Measurements from ENCODE around the gene PPP2R2C.

Gene PPP2R2C

GRCh38 chr4:6424425-6424824 is 48.0 kb downstream of the PPP2R2C start:
- CTCF ChIA-PET = no interaction called here

GRCh38 chr4:6423575-6423974 is 48.8 kb downstream of the PPP2R2C start:
- TF ChIP-seq L3MBTL2 (conservative IDR thresholded peaks at IDR 0.05) (no peak), LEF1 (IDR thresholded peaks at IDR 0.05; ENCODE audit: borderline replicate concordance) (no peak), HDGF (IDR thresholded peaks at IDR 0.05; ENCODE audit: borderline replicate concordance) (no peak)
- DNase-seq (ENCODE audit: extremely low spot score) = no peak
- CTCF ChIA-PET = no interaction called here
- POLR2A ChIA-PET = no interaction called here

More at GRCh38 chr4:6424425-6424824, 48.0 kb downstream of the PPP2R2C start:
- no peak for DNase-seq (ENCODE audit: extremely low spot score)
- TF ChIP-seq TARDBP (IDR thresholded peaks at IDR 0.05) (no peak), ZNF384 (IDR thresholded peaks at IDR 0.05) (no peak), SP1 (IDR thresholded peaks at IDR 0.05) (no peak), LEF1 (IDR thresholded peaks at IDR 0.05; ENCODE audit: borderline replicate concordance) (no peak), NFRKB (IDR thresholded peaks at IDR 0.05) (no peak), FOXK2 (IDR thresholded peaks at IDR 0.05) (no peak)
- POLR2A ChIA-PET = no interaction called here

- TF ChIP-seq CTBP1 (IDR thresholded peaks at IDR 0.05; ENCODE audit: borderline replicate concordance) (no peak), TARDBP (IDR thresholded peaks at IDR 0.05) (no peak), FOXA1 (IDR thresholded peaks at IDR 0.05) (no peak), HDGF (IDR thresholded peaks at IDR 0.05; ENCODE audit: borderline replicate concordance) (no peak), SP1 (IDR thresholded peaks at IDR 0.05) (no peak)
- DNase-seq (ENCODE audit: extremely low spot score) = no peak
- CTCF ChIA-PET = no interaction called here
- POLR2A ChIA-PET = no interaction called here
These were observed 49.5 kb downstream of the PPP2R2C start for GRCh38 chr4:6422866-6423265.

GRCh38 chr4:6422105-6422504 is 50.3 kb downstream of the PPP2R2C start:
- CTCF ChIA-PET = no interaction called here
- POLR2A ChIA-PET = no interaction called here
- TF ChIP-seq ELF4 (IDR thresholded peaks at IDR 0.05) = no peak
- TF ChIP-seq SP1 (IDR thresholded peaks at IDR 0.05) = no peak
- no peak for TF ChIP-seq ARNT (IDR thresholded peaks at IDR 0.05)
- TF ChIP-seq CTBP1 (IDR thresholded peaks at IDR 0.05; ENCODE audit: borderline replicate concordance) = no peak
- TF ChIP-seq FOXA1 (IDR thresholded peaks at IDR 0.05) = no peak
- TF ChIP-seq LEF1 (IDR thresholded peaks at IDR 0.05; ENCODE audit: borderline replicate concordance) = no peak
- TF ChIP-seq FOXM1 (IDR thresholded peaks at IDR 0.05; ENCODE audit: borderline replicate concordance) = no peak
- no peak for TF ChIP-seq FOXK2 (IDR thresholded peaks at IDR 0.05)
- TF ChIP-seq PKNOX1 (IDR thresholded peaks at IDR 0.05) = no peak
- TF ChIP-seq BHLHE40 (IDR thresholded peaks at IDR 0.05; ENCODE audit: borderline replicate concordance) = no peak
- no peak for TF ChIP-seq TARDBP (IDR thresholded peaks at IDR 0.05)
- TF ChIP-seq NFRKB (IDR thresholded peaks at IDR 0.05) = no peak
- TF ChIP-seq L3MBTL2 (conservative IDR thresholded peaks at IDR 0.05) = no peak
- no peak for TF ChIP-seq HDGF (IDR thresholded peaks at IDR 0.05; ENCODE audit: borderline replicate concordance)
- no peak for TF ChIP-seq ZNF384 (IDR thresholded peaks at IDR 0.05)
- DNase-seq (ENCODE audit: extremely low spot score) = no peak

GRCh38 chr4:6421397-6421796 is 51.0 kb downstream of the PPP2R2C start:
- TF ChIP-seq HDGF (IDR thresholded peaks at IDR 0.05; ENCODE audit: borderline replicate concordance) = no peak
- TF ChIP-seq SP1 (IDR thresholded peaks at IDR 0.05) = no peak
- TF ChIP-seq L3MBTL2 (conservative IDR thresholded peaks at IDR 0.05) = no peak
- no peak for TF ChIP-seq NFRKB (IDR thresholded peaks at IDR 0.05)
- no peak for TF ChIP-seq LEF1 (IDR thresholded peaks at IDR 0.05; ENCODE audit: borderline replicate concordance)
- TF ChIP-seq ARNT (IDR thresholded peaks at IDR 0.05) = no peak
- TF ChIP-seq TARDBP (IDR thresholded peaks at IDR 0.05) = no peak
- no peak for TF ChIP-seq SUZ12 (IDR thresholded peaks at IDR 0.05)
- TF ChIP-seq PKNOX1 (IDR thresholded peaks at IDR 0.05) = no peak
- TF ChIP-seq FOXM1 (IDR thresholded peaks at IDR 0.05; ENCODE audit: borderline replicate concordance) = no peak
- TF ChIP-seq ZNF384 (IDR thresholded peaks at IDR 0.05) = no peak
- TF ChIP-seq FOXK2 (IDR thresholded peaks at IDR 0.05) = no peak
- no peak for TF ChIP-seq CTBP1 (IDR thresholded peaks at IDR 0.05; ENCODE audit: borderline replicate concordance)
- TF ChIP-seq ELF4 (IDR thresholded peaks at IDR 0.05) = no peak
- ChIA-PET CTCF (no interaction called here), POLR2A (no interaction called here)
- no peak for DNase-seq (ENCODE audit: extremely low spot score)

- POLR2A ChIA-PET = no interaction called here
- DNase-seq (ENCODE audit: extremely low spot score) = no peak
- CTCF ChIA-PET = no interaction called here
- no peak for TF ChIP-seq HDGF (IDR thresholded peaks at IDR 0.05; ENCODE audit: borderline replicate concordance)
These were observed 51.4 kb downstream of the PPP2R2C start for GRCh38 chr4:6420972-6421371.

- ChIA-PET CTCF (no interaction called here), POLR2A (no interaction called here)
- DNase-seq (ENCODE audit: extremely low spot score) = no peak
- TF ChIP-seq FOXM1 (IDR thresholded peaks at IDR 0.05; ENCODE audit: borderline replicate concordance) (no peak), PKNOX1 (IDR thresholded peaks at IDR 0.05) (no peak), CTBP1 (IDR thresholded peaks at IDR 0.05; ENCODE audit: borderline replicate concordance) (no peak), SUZ12 (IDR thresholded peaks at IDR 0.05) (no peak), FOXK2 (IDR thresholded peaks at IDR 0.05) (no peak), BHLHE40 (IDR thresholded peaks at IDR 0.05; ENCODE audit: borderline replicate concordance) (no peak)
These were observed 52.4 kb downstream of the PPP2R2C start for GRCh38 chr4:6420036-6420435.

All from HEK293T (cell line).